Measurements from ENCODE around the gene MTMR10. TPM values are rescaled to one million over a fixed set of nuclear protein-coding genes. Genes with fewer than 3 reads are reported as not detected.

Gene MTMR10
- total RNA-seq, 1 experiment from 2014 or later = 18.9 TPM

DNA sequence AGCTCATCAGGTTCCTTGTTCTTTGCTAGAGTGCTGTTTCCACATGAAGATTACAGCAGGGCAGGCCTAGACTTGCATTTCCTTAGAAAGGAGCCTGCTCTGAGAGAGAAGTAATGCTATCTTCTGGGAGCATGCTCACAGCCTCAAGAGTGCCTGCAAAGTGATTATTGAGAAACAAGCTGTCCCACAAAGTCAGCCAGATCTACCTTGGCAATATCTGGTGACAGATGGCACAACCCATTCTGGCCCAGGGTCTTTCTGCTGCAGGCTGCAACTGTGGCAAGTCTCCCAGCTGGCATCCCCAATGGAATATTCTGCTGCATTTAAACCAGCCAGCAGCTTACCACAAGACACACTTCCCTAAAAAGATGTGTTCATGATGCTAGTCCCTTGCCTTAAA lies 29.3 kb downstream of the MTMR10 start:
- DNase-seq (ENCODE audit: extremely low read depth, low read depth) = no peak

- no peak for DNase-seq (ENCODE audit: extremely low read depth, low read depth)
These were observed 33.2 kb downstream of the MTMR10 start for GRCh38 chr15:30958219-30958618.

- DNase-seq (ENCODE audit: extremely low read depth, low read depth) = no peak
These were observed 35.0 kb downstream of the MTMR10 start for GRCh38 chr15:30956216-30957124.

- DNase-seq (ENCODE audit: extremely low read depth, low read depth) = no peak
These were observed 36.8 kb downstream of the MTMR10 start for GRCh38 chr15:30954674-30955073.

DNA sequence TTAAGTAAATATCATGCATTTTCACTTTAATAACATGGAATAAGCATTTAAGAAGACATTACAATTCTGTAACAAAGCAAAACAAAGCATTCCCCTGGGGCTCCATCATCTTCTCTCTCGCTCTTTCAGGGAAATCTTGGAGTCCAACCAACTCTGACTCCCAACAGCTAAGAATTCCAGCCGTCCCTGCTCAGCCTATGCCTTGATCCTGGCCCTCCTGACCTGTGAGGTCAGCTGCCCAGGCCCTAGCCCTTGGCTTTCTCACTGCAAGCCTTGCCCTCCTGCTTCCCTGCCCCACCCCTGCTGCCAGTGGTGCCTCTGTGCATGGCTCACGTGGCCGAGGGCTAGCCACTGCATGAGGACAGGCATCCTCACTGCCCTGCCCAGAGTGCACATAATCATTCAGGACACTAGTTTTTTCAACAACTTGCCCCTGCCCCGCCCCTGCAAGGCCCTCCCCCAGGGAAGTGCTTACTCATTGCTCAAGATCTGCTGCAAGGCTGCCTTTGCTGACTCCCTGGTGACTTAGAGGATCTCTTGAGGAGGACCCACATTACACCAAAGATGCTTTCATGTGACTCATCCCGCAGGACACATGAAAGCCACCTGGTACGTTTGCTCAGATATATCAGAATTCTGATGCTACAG lies 37.6 kb downstream of the MTMR10 start:
- peak; percentile 53 for DNase-seq (ENCODE audit: extremely low read depth, low read depth)

DNA sequence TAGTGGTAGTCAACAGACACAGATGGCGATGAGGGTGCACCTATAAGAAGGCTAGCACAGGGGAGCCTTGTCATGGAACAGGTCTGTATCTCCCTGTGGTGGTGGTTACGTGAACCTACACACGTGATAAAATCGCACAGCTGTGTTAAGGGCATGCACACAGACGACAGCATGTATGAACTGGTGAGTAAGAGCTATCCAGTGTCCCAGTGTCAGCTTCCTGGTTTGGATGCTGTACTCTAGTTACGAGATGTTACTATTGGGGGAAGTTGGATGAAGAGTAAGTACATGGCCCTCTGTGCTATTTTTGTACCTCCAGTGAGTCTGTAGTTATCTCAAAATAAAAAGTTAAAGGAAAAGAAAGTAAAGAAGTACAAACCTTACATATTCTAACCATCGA lies 38.2 kb downstream of the MTMR10 start:
- no peak for DNase-seq (ENCODE audit: extremely low read depth, low read depth)

GRCh38 chr15:30943654-30944335 lies 47.6 kb downstream of the MTMR10 start:
- DNase-seq (ENCODE audit: extremely low read depth, low read depth) = no peak

DNA sequence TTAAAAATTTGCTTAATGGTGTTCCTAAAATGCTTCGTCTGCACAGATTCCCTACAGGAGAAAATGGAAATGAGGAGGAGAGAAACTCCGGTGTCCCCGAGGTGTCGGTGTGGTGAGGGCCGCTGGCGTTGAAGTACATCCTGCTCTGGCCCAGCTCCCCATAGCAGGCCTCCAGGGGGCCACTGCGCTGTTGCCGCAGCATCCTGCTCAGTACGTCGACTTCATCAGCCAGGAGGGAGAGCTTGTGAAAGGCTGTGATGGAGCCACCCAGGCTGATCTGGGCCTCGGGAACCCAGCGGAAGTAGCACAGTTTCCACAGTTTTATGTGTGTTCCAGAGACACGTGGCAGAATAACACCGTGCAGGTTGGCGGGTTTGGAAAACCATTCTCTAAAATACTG lies 49.9 kb downstream of the MTMR10 start:
- no peak for DNase-seq (ENCODE audit: extremely low read depth, low read depth)

GRCh38 chr15:30940359-30940758 lies 51.1 kb downstream of the MTMR10 start:
- DNase-seq (ENCODE audit: extremely low read depth, low read depth) = no peak

DNA sequence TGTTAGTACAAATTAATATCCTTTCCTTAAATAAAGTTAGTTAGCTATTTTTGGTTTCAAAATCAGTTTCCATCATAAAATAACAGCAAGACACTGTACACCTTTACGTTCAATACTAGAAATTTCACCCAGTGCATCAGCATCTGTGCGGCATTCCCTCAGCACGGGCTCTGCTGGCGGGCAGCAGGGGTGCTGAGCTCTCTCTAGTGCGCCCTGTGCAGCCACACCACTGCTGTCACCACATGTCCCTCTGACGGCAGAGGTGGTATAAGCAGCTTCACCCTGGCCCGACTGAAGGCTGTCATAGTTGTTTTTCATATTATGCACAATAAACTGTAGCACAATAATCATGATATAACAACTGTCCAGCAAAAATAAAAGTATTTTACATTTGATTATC lies 52.3 kb downstream of the MTMR10 start:
- no peak for DNase-seq (ENCODE audit: extremely low read depth, low read depth)

- no peak for DNase-seq (ENCODE audit: extremely low read depth, low read depth)
These were observed 58.1 kb downstream of the MTMR10 start for GRCh38 chr15:30933293-30933692.

GRCh38 chr15:30930422-30930821 lies 61.0 kb downstream of the MTMR10 start:
- no peak for DNase-seq (ENCODE audit: extremely low read depth, low read depth)

DNA sequence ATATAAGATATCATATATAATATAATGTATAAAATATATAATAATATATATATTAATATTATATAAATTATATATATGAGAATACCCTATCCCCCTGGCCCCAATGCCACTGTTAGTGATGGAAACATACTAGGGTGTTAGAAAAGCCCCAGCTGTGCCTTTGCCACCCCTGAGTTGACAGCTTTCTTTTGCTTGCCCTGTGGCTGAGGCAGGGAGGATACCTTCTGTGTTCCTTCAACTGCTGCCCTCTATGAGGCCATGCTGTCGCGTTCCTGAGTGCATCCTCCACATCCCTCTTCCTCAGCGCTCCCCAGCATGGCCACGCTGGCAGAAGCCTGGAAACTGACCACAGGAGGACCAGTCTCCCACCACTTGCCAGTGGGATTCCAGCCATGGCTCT lies 61.4 kb downstream of the MTMR10 start:
- DNase-seq (ENCODE audit: extremely low read depth, low read depth) = no peak

DNA sequence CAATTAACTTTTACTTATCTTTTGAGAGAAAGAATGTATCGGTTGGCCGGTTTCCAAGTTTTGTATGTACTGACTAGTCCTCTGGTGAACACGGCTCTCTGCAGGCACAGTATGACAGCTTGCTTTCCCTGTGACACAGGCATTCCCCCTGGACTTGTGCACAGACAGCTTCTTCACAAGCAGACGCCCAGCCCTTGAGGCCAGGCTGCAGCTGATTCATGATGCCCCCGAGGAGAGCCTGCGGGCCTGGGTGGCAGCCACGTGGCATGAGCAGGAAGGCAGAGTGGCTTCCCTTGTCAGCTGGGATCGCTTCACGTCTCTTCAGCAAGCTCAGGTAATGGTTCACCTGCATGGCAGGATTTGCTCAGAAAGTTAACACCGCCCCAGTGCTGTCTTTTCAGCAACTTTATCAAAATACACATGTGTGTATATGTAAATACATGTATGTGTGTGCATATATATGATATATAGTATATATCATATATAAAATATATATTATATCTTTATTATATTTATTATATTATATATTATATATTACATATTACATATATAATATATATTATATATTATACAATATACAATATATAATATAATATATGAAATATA lies 62.3 kb downstream of the MTMR10 start:
- no peak for DNase-seq (ENCODE audit: extremely low read depth, low read depth)

GRCh38 chr15:30928076-30928475 lies 63.4 kb downstream of the MTMR10 start:
- no peak for DNase-seq (ENCODE audit: extremely low read depth, low read depth)

- no peak for DNase-seq (ENCODE audit: extremely low read depth, low read depth)
These were observed 64.2 kb downstream of the MTMR10 start for GRCh38 chr15:30927148-30927761.

GRCh38 chr15:30926161-30926560 lies 65.3 kb downstream of the MTMR10 start:
- DNase-seq (ENCODE audit: extremely low read depth, low read depth) = no peak

DNA sequence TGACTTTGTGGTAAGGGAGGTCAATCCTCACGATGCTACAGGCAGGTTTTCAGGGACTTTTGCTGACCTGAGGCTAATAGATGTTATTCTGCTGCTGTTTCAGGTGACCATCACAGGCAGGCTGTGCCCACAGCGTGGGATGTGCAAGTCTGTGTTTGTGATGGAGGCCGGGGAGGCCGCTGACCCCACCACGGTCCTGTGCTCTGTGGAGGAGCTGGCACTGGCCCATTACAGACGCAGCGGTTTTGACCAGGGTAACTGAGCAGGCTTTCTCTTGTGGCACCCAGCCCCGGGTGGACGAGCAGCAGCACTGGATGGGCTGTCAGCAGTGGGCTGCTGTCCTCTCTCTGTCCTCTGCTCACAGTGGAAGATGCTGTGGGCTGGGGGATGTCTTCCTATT lies 65.7 kb downstream of the MTMR10 start:
- no peak for DNase-seq (ENCODE audit: extremely low read depth, low read depth)

- DNase-seq (ENCODE audit: extremely low read depth, low read depth) = no peak
These were observed 67.1 kb downstream of the MTMR10 start for GRCh38 chr15:30924353-30924752.

GRCh38 chr15:30923429-30923828 lies 68.0 kb downstream of the MTMR10 start:
- no peak for DNase-seq (ENCODE audit: extremely low read depth, low read depth)

All from NCI-H460 (cell line).